Measurements from ENCODE around the gene SCG5. TPM values are rescaled to one million over a fixed set of nuclear protein-coding genes. Genes with fewer than 3 reads are reported as not detected.

Gene SCG5
- polyA plus RNA-seq, 1 experiment, result 9.4 TPM

- ChIA-PET POLR2A (no interaction called here), CTCF (interaction anchor here (1.0 to 1.2 kb wide), 2 partner anchors 19 to 352 kb away, joined by 3 to 4 read pairs; no protein-coding TSS in a partner anchor)
- DNase-seq (ENCODE audit: low read depth), result no peak
- Histone ChIP-seq H3K4me3 (ENCODE audit: low read depth, low read length) (no peak overlapping the region), H3K36me3 (ENCODE audit: control insufficient read depth, insufficient read depth, low read length) (no peaks in the 10 kb centered on the region), H3K27me3 (ENCODE audit: control insufficient read depth, insufficient read depth, low read length) (no peaks in the 10 kb centered on the region; the same call in 1 of the 2 replicates)
- no peak for TF ChIP-seq CTCF (IDR thresholded peaks at IDR 0.05; ENCODE audit: insufficient read depth, low read depth, low read length)
These were observed 4.8 kb downstream of the SCG5 start for GRCh38 chr15:32646291-32646690.

GRCh38 chr15:32649342-32649741, 7.8 kb downstream of the SCG5 start:
- POLR2A ChIA-PET, result no interaction called here
- no peaks in the 10 kb centered on the region; the same call in 1 of the 2 replicates for H3K27me3 ChIP-seq (ENCODE audit: control insufficient read depth, insufficient read depth, low read length)
- TF ChIP-seq CTCF (IDR thresholded peaks at IDR 0.05; ENCODE audit: insufficient read depth, low read depth, low read length), result peak; percentile 66
- CTCF ChIA-PET, result interaction anchor here (0.7 to 5.5 kb wide), 28 partner anchors 8 to 485 kb away, joined by 3 to 101 read pairs (median 4); partner anchors contain the start of gene SCG5
- H3K4me3 ChIP-seq (ENCODE audit: low read depth, low read length), result no peak overlapping the region
- H3K36me3 ChIP-seq (ENCODE audit: control insufficient read depth, insufficient read depth, low read length), result 0 out of 2 replicates have a peak, but pooled peaks cover 1% of the 10 kb centered on the region
- no peak for DNase-seq (ENCODE audit: low read depth)

- CTCF ChIA-PET, result interaction anchor here (0.7 to 5.5 kb wide), 21 partner anchors 9 to 481 kb away, joined by 3 to 101 read pairs (median 5); partner anchors contain the start of gene SCG5
- no peaks in the 10 kb centered on the region; the same call in 1 of the 2 replicates for H3K27me3 ChIP-seq (ENCODE audit: control insufficient read depth, insufficient read depth, low read length)
These were observed 9.8 kb downstream of the SCG5 start for GRCh38 chr15:32651229-32651837.

GRCh38 chr15:32652178-32652577, 10.7 kb downstream of the SCG5 start:
- POLR2A ChIA-PET, result no interaction called here
- H3K36me3 ChIP-seq (ENCODE audit: control insufficient read depth, insufficient read depth, low read length), result peaks cover 1% of the 10 kb centered on the region; the same call in 1 of the 2 replicates
- no peak overlapping the region for H3K4me3 ChIP-seq (ENCODE audit: low read depth, low read length)
- CTCF ChIA-PET, result interaction anchor here (0.9 to 5.5 kb wide), 7 partner anchors 8 to 480 kb away, joined by 3 to 101 read pairs (median 8); no protein-coding TSS in a partner anchor
- DNase-seq (ENCODE audit: low read depth), result no peak
- no peak for TF ChIP-seq CTCF (IDR thresholded peaks at IDR 0.05; ENCODE audit: insufficient read depth, low read depth, low read length)
- no peaks in the 10 kb centered on the region; the same call in 1 of the 2 replicates for H3K27me3 ChIP-seq (ENCODE audit: control insufficient read depth, insufficient read depth, low read length)

More at GRCh38 chr15:32651229-32651837, 9.8 kb downstream of the SCG5 start:
- Histone ChIP-seq H3K36me3 (ENCODE audit: control insufficient read depth, insufficient read depth, low read length) (peaks cover 1% of the 10 kb centered on the region; the same call in 1 of the 2 replicates), H3K4me3 (ENCODE audit: low read depth, low read length) (no peak overlapping the region)
- POLR2A ChIA-PET, result no interaction called here
- peak; percentile 98 for TF ChIP-seq CTCF (IDR thresholded peaks at IDR 0.05; ENCODE audit: insufficient read depth, low read depth, low read length)
- no peak for DNase-seq (ENCODE audit: low read depth)

- ChIA-PET POLR2A (interaction anchor here (0.6 kb wide), 1 partner anchor 72 kb away, joined by 4 read pairs; no protein-coding TSS in a partner anchor), CTCF (interaction anchor here (1.3 to 11.5 kb wide), 3 partner anchors 14 to 477 kb away, joined by 3 to 165 read pairs (median 8); no protein-coding TSS in a partner anchor)
- Histone ChIP-seq H3K4me3 (ENCODE audit: low read depth, low read length) (no peak overlapping the region), H3K36me3 (ENCODE audit: control insufficient read depth, insufficient read depth, low read length) (peaks cover 1% of the 10 kb centered on the region; the same call in 1 of the 2 replicates), H3K27me3 (ENCODE audit: control insufficient read depth, insufficient read depth, low read length) (no peaks in the 10 kb centered on the region)
- DNase-seq (ENCODE audit: low read depth), result no peak
- no peak for TF ChIP-seq CTCF (IDR thresholded peaks at IDR 0.05; ENCODE audit: insufficient read depth, low read depth, low read length)
These were observed 14.6 kb downstream of the SCG5 start for GRCh38 chr15:32656091-32656490.
